Natural killer cell (primary cell): Measurements from ENCODE around the gene ABCA4. TPM values are rescaled to one million over a fixed set of nuclear protein-coding genes. Genes with fewer than 3 reads are reported as not detected.

Experiments used
- ATAC-seq, 3 donors: fragments of 150-1000 bp in 2 of 3; fragments of 200-7000 bp in 1 of 3; cut with Tn5 transposase; 1 replicate in 1 of 3; 2 replicates in 2 of 3; pipeline ENCODE4 v1.10.0; 2021; ENCODE audit warnings: mild to moderate bottlenecking in 2 of 3, moderate library complexity in 2 of 3
- DNase-seq, 2 donors: peaks; one replicate each; pipeline versions ENCODE4 v3.0.0 to v3.0.0-alpha.2; 2013 to 2021; ENCODE audit warnings: mixed read lengths in 1 of 2
- H3K27ac ChIP-seq: one replicate; pipeline ENCODE4 v1.5.1; 2013; ENCODE audit warnings: mild to moderate bottlenecking, low read length
- H3K27me3 ChIP-seq: one replicate; pipeline ENCODE4 v1.6.1; 2013; ENCODE audit warnings: low read length; ENCODE audit not compliant: control insufficient read depth, insufficient read depth
- H3K36me3 ChIP-seq: one replicate; pipeline ENCODE4 v1.6.1; 2013; ENCODE audit warnings: low read length; ENCODE audit not compliant: control insufficient read depth, insufficient read depth
- H3K4me1 ChIP-seq: one replicate; pipeline ENCODE4 v1.6.1; 2013; ENCODE audit warnings: low read length; ENCODE audit not compliant: control insufficient read depth, insufficient read depth
- H3K4me3 ChIP-seq: one replicate; pipeline ENCODE4 v1.5.1; 2013; ENCODE audit warnings: low read length
- H3K9me3 ChIP-seq: one replicate; pipeline ENCODE4 v1.6.1; 2013; ENCODE audit warnings: low read length; ENCODE audit not compliant: control insufficient read depth, insufficient read depth
- H3K27ac Mint-ChIP-seq, 2 donors: one replicate each; pipeline ENCODE4 v1.8.0; 2022; ENCODE audit warnings: mild to moderate bottlenecking in 2 of 2, mixed read lengths in 2 of 2, moderate library complexity in 1 of 2
- H3K27me3 Mint-ChIP-seq, 2 donors: one replicate each; pipeline ENCODE4 v1.8.0; 2022; ENCODE audit warnings: low read depth in 2 of 2, mixed read lengths in 2 of 2
- H3K36me3 Mint-ChIP-seq: one replicate; pipeline ENCODE4 v1.8.0; 2022; ENCODE audit warnings: mixed read lengths
- H3K4me1 Mint-ChIP-seq, 2 donors: one replicate each; pipeline ENCODE4 v1.8.0; 2022; ENCODE audit warnings: mixed read lengths in 2 of 2
- H3K4me3 Mint-ChIP-seq: one replicate; pipeline ENCODE4 v1.8.0; 2022; ENCODE audit warnings: mild to moderate bottlenecking, moderate library complexity, mixed read lengths
- H3K9me3 Mint-ChIP-seq, 2 donors: one replicate each; pipeline ENCODE4 v1.8.0; 2022; ENCODE audit warnings: mixed read lengths in 2 of 2
- WGBS: methylation state at CpG from one replicate; pipeline ENCODE4 v1.1.7; 2013; ENCODE audit warnings: missing lambda C conversion rate; ENCODE audit not compliant: insufficient coverage; 5-methylcytosine and 5-hydroxymethylcytosine counted together
- intact Hi-C: fragments of 100-400 bp; cut with micrococcal nuclease; formaldehyde crosslinking; loops from one replicate; pipeline ENCODE4 v1.14.2; 2022
- total RNA-seq, 4 donors: library from RNA; stranded (reverse); fragments of 120-200 nt in 1 of 4; gene quantifications; one replicate each; pipeline versions ENCODE4 v1.2.3 to v1.2.4, GENCODE V29; 2013 to 2022
- TF ChIP-seq, protein P1 (sequence below): fragments of 200-600 bp; IDR thresholded peaks from one replicate; pipeline ENCODE4 v1.8.0; 2022; ENCODE audit warnings: antibody characterized with exemption

ABCA4 gene
- total RNA-seq, 3 donors from 2014 or later (not counting 1 experiment from before 2014, with no cell fraction given) = 0.48 TPM; not detected in 2

DNA sequence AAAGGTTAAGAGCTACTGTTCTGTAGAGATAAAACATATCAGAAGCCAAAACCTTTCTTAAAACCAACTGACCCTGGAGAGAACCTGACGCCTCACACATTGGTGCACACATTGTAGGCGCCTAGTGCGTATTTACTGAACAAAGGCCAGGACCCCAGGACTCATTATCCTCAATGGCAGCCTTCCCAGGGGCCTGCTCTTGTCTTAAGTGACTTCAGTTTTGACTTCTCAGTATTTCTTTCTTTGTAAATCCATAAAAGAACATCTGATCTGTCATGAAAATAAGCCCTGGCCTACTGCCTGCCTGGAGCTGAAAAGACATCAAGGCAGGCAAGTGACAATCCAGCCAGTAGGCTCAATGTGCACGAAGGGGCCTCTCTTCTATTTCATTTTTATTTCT, 27.6 kb downstream of the ABCA4 start:
- peaks cover 9% of the 10 kb centered on the region for H3K4me1 ChIP-seq
- H3K9me3 Mint-ChIP-seq = no peaks in the 10 kb centered on the region
- H3K36me3 ChIP-seq = no peaks in the 10 kb centered on the region
- no peaks in the 10 kb centered on the region for H3K9me3 ChIP-seq
- WGBS = 92% methylated on average over 4 of the region's 4 CpGs
- H3K4me3 ChIP-seq = no peak overlapping the region
- no peak overlapping the region for H3K27ac ChIP-seq
- no peak overlapping the region for H3K27ac Mint-ChIP-seq
- H3K36me3 Mint-ChIP-seq = no peaks in the 10 kb centered on the region
- H3K27me3 ChIP-seq = no peaks in the 10 kb centered on the region
- H3K4me3 Mint-ChIP-seq = no peak overlapping the region
- peaks cover 0 to 4% of the 10 kb centered on the region in 2 donors for H3K27me3 Mint-ChIP-seq
- no peak for DNase-seq
- intact Hi-C loops = no loop called here
- peaks cover 11 to 14% of the 10 kb centered on the region in 2 donors for H3K4me1 Mint-ChIP-seq
- TF ChIP-seq, protein P1, sequence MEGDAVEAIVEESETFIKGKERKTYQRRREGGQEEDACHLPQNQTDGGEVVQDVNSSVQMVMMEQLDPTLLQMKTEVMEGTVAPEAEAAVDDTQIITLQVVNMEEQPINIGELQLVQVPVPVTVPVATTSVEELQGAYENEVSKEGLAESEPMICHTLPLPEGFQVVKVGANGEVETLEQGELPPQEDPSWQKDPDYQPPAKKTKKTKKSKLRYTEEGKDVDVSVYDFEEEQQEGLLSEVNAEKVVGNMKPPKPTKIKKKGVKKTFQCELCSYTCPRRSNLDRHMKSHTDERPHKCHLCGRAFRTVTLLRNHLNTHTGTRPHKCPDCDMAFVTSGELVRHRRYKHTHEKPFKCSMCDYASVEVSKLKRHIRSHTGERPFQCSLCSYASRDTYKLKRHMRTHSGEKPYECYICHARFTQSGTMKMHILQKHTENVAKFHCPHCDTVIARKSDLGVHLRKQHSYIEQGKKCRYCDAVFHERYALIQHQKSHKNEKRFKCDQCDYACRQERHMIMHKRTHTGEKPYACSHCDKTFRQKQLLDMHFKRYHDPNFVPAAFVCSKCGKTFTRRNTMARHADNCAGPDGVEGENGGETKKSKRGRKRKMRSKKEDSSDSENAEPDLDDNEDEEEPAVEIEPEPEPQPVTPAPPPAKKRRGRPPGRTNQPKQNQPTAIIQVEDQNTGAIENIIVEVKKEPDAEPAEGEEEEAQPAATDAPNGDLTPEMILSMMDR = no peak
- ATAC-seq = no peak

DNA sequence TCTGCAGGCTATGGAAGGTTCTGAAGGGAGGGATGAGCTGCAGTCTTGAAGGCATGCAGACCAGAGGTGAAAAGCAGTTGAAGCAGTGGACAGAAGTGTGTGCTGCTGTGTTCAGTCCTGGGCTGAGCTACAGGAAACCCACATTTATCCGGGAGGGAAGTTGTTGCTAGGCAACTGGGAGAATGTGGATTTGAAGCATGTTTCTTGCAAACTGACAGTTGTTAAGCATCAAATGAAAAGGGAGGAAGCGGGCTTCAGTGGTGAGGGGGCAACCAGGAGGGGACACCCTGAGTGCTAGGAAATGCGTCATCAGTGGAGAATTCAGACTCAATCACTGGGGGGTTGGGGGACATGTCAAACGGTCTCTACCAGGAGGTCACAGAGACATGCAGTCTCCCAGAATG, 28.7 kb downstream of the ABCA4 start:
- intact Hi-C loops = no loop called here
- Mint-ChIP-seq H3K4me3 (no peak overlapping the region), H3K4me1 (peaks cover 11 to 14% of the 10 kb centered on the region in 2 donors), H3K9me3 (no peaks in the 10 kb centered on the region), H3K27me3 (peaks cover 0 to 11% of the 10 kb centered on the region in 2 donors), H3K36me3 (no peaks in the 10 kb centered on the region), H3K27ac (peak overlapping the region; percentile 22 to 56)
- H3K4me1 ChIP-seq = peaks cover 9% of the 10 kb centered on the region
- no peak overlapping the region for H3K4me3 ChIP-seq
- no peaks in the 10 kb centered on the region for H3K27me3 ChIP-seq
- H3K36me3 ChIP-seq = no peaks in the 10 kb centered on the region
- peak in 1 of 2 donors; percentile 35 for DNase-seq
- no peaks in the 10 kb centered on the region for H3K9me3 ChIP-seq
- ATAC-seq = peak; percentile 40 to 77 (median 55)
- no peak overlapping the region for H3K27ac ChIP-seq
- 9% methylated on average over 4 of the region's 4 CpGs for WGBS
- TF ChIP-seq, protein P1 = no peak

DNA sequence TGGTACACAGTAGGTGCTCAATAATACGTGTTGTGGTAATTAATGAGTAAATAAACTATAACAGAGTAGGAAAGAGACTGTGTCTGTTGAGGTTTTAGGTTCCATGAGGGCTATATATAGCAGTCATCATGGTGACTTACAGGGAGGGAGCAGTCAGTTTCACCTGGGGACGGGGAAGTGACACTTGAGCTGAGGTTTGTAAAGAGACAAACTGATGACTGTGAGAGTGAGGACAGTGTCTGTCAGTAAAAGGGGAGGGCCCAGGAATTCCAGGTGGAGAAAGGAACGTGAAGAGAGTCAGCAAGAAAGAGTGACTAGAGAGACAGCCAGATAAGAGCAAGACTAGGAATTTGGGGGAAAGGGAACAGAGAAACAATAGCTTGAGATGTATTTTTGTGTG, 30.2 kb downstream of the ABCA4 start:
- no peaks in the 10 kb centered on the region for H3K9me3 ChIP-seq
- Mint-ChIP-seq H3K27ac (peak overlapping the region in 1 of 2 donors; percentile 37), H3K4me1 (peaks cover 11 to 14% of the 10 kb centered on the region in 2 donors), H3K36me3 (no peaks in the 10 kb centered on the region), H3K9me3 (no peaks in the 10 kb centered on the region), H3K27me3 (peaks cover 4 to 13% of the 10 kb centered on the region in 2 donors), H3K4me3 (no peak overlapping the region)
- H3K27ac ChIP-seq = no peak overlapping the region
- TF ChIP-seq, protein P1 = no peak
- intact Hi-C loops = no loop called here
- H3K27me3 ChIP-seq = no peaks in the 10 kb centered on the region
- no peak overlapping the region for H3K4me3 ChIP-seq
- 47% methylated on average over 3 of the region's 3 CpGs for WGBS
- H3K36me3 ChIP-seq = no peaks in the 10 kb centered on the region
- H3K4me1 ChIP-seq = peaks cover 9% of the 10 kb centered on the region
- ATAC-seq (no peak), DNase-seq (no peak)

DNA sequence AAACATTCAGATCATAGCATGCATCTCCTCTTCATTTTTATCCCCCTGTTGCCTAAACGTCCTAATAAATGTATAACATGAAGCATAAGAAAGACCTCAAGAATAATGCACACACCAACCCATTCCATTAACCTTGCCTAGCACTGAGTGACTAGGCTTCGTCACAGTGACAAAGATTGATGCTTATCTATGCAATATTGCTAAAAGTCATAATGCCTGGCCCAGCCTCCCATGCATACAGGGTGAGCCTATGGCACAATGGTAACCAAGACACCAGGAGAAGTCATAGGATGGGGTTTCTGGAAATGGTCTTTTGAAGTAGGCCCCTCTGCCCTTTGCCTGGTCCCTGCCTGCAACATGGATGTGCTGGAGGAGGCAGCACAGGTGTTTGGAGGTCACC, 33.8 kb downstream of the ABCA4 start:
- H3K9me3 ChIP-seq = no peaks in the 10 kb centered on the region
- no peaks in the 10 kb centered on the region for H3K36me3 Mint-ChIP-seq
- no peak overlapping the region for H3K4me3 Mint-ChIP-seq
- H3K4me1 Mint-ChIP-seq = peaks cover 4 to 13% of the 10 kb centered on the region in 2 donors
- peaks cover 2% of the 10 kb centered on the region for H3K4me1 ChIP-seq
- H3K9me3 Mint-ChIP-seq = no peaks in the 10 kb centered on the region
- WGBS = 65% methylated on average over 2 of the region's 2 CpGs
- intact Hi-C loops = no loop called here
- H3K36me3 ChIP-seq = no peaks in the 10 kb centered on the region
- peaks cover 16 to 19% of the 10 kb centered on the region in 2 donors for H3K27me3 Mint-ChIP-seq
- TF ChIP-seq, protein P1 = no peak
- H3K4me3 ChIP-seq = no peak overlapping the region
- ATAC-seq (no peak), DNase-seq (no peak)
- no peak overlapping the region for H3K27ac ChIP-seq
- H3K27ac Mint-ChIP-seq = no peak overlapping the region
- no peaks in the 10 kb centered on the region for H3K27me3 ChIP-seq
